GM12874 (cell line): ENCODE data around the gene ARHGAP1.

ENCODE experiments used
- TF ChIP-seq, protein P1 (sequence below): IDR thresholded peaks from 2 replicates; pipeline ENCODE4 v1.5.1; 2011; ENCODE audit warnings: low read depth, mild to moderate bottlenecking, control low read depth, low read length, moderate library complexity; ENCODE audit not compliant: insufficient read depth

The ARHGAP1 gene

DNA sequence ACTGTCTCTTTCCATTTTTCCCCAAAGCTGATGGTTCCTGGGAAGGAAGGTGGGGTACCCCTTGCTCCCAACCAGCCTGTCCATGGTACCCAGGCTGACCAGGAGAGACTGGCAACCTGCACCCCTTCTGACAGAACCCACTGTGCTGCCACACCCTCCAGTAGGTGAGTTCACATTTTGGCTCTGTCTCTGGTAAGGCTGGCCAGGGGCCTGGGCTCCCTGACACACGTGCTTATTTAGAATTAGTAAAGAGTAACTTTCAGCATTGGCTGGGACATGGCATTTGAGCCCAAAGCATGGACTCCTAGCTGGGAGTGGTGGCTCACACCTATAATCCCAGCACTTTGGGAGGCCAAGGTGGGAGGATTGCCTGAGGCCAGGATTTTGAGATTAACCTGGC lies 35.1 kb downstream of the ARHGAP1 start:
- TF ChIP-seq, protein P1, sequence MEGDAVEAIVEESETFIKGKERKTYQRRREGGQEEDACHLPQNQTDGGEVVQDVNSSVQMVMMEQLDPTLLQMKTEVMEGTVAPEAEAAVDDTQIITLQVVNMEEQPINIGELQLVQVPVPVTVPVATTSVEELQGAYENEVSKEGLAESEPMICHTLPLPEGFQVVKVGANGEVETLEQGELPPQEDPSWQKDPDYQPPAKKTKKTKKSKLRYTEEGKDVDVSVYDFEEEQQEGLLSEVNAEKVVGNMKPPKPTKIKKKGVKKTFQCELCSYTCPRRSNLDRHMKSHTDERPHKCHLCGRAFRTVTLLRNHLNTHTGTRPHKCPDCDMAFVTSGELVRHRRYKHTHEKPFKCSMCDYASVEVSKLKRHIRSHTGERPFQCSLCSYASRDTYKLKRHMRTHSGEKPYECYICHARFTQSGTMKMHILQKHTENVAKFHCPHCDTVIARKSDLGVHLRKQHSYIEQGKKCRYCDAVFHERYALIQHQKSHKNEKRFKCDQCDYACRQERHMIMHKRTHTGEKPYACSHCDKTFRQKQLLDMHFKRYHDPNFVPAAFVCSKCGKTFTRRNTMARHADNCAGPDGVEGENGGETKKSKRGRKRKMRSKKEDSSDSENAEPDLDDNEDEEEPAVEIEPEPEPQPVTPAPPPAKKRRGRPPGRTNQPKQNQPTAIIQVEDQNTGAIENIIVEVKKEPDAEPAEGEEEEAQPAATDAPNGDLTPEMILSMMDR: no peak

DNA sequence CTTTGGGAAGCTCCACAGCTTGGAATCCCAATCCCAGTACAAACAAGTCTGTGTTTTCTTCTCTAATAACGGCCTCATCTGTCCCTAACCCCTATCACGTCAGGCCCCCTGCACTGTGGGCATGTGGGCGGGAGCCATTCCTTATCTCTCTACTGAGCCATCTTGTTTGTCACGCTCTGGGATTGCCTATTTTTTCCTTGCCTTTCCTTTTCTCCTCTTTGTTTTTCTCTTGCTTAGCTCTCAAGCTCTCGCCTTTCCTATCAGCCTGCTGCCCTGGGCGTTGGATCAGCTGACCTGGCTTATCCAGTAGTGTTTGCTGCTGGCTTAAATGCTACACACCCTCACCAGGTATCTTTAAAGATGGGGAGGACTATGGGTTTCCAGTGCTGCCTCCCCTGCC lies 35.8 kb downstream of the ARHGAP1 start:
- TF ChIP-seq, protein P1: no peak

DNA sequence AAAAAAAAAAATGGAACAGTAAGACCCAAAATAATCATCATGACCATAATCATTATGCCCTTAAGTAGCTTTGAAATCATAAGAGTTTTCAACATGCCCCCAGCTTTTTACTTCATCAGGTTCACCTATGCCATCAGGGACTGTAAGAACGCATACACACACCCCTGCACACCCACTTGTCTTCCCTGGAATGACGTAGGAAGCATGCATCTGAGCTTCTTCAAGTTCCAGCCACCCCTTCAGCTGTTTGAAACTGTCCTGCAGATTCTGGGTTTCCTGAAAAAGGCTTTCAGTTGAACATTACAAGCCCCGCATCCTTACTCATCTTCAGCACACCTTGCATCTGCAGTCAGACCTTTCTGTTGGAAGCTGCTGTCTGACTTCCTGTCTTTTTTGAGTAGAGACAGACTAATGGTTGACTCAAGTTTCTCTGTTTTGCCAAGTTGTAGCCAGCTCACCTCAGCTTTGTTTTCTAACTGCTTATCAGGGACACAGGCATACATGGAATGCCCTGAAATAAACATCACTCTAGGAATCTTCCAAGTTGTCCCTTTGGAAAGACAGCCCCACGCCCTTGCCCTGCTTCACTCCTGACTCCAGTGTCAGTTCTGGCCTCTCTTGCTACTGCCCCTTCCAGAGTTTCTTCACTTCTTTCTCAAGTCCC lies 37.0 kb downstream of the ARHGAP1 start:
- TF ChIP-seq, protein P1: no peak

DNA sequence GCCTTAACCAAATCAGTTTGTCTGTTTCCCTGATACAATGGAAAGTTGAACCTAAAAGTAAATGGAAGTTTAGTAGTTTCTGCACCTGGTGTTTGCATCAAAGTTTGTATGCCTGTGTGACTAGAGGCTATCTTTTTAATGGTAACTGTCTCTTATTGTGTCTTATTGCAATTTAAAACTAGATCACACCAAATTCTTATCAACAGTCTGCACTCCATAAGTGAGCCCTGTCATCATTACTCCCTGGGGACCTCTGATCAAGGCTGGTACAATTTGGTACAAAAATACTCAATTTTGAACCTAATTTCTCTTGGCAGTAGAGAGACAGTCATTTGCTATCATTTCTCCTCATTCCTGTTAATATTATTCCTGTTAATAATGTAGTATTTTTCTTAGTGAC lies 38.1 kb downstream of the ARHGAP1 start:
- TF ChIP-seq, protein P1: no peak

DNA sequence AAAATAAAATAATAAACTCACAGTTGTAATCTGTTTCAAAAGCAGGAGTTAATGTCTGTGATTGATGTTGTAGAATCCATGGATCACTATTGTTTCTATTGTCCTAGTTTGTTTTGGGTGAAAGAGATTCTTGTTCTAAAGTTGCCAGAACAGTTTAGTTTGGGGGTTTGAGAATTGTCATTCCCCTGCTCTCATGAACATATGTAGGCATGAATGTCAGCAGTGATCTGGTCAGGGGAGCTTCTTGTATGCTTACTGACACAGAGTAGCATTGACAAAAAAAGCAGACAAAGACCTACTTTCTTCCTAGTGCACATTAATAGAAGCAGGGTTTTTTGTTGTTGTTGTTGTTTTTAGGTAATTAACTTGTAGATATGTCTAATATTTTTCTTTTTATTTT lies 38.6 kb downstream of the ARHGAP1 start:
- TF ChIP-seq, protein P1: no peak

DNA sequence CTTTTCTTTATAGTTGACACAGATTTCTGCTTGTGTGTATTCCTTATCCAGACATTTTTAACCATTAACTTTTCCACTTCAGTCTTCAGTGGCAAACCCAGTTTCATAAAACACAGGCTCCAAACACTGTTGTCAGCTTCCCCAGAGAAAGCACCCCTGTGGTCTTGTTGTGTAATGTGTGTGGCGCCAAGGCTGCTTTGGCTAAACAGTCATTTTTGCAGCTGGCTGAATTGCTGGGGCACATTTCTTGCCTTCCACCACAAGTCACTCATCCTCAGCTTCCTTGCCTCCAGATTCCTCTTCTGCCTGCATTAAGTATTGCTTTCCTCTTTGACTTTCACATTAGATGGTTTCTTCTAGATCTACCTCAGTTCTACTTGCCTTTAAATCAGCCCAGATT lies 40.5 kb downstream of the ARHGAP1 start:
- TF ChIP-seq, protein P1: no peak

DNA sequence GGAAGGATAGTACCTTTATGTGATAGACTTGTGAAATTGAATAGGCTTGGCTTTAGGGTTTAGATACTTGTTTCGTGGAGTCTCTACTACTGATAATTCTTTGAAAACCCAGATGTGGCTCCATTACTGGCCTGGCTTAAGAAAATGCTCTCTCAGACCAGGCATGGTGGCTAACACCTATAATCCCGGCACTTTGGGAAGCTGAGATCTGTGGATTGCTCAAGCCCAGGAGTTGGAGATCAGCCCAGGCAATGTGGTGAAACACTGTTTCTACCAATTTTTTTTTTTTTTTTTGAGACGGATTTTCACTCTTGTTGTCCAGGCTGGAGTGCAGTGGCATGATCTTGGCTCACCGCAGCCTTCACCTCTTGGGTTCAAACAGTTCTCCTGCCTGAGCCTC lies 42.2 kb downstream of the ARHGAP1 start:
- TF ChIP-seq, protein P1: no peak
